Upper lobe of left lung (tissue), 6 donors: ENCODE data around the gene INPP5E. TPM values are rescaled to one million over a fixed set of nuclear protein-coding genes. Genes with fewer than 3 reads are reported as not detected.

Experiments
- ATAC-seq, 2 donors: fragments of 200-7000 bp; cut with Tn5 transposase; one replicate each; pipeline ENCODE4 v1.9.1; 2022; ENCODE audit warnings: mild to moderate bottlenecking in 2 of 2, moderate library complexity in 2 of 2; ENCODE audit not compliant: low FRiP score in 2 of 2
- DNase-seq, 2 donors: peaks; one replicate each; pipeline ENCODE4 v3.0.0-alpha.2; 2019 to 2020
- H3K27ac ChIP-seq, 4 donors: fragments of 200-600 bp; sonication (generic); one replicate each; pipeline ENCODE4 v1.5.1; 2016 to 2019
- H3K27me3 ChIP-seq, 4 donors: fragments of 200-600 bp; sonication (generic); one replicate each; pipeline ENCODE4 v1.5.1; 2017 to 2019
- H3K36me3 ChIP-seq, 4 donors: fragments of 200-600 bp; sonication (generic); one replicate each; pipeline ENCODE4 v1.5.1; 2016 to 2019
- H3K4me1 ChIP-seq, 4 donors: fragments of 200-600 bp; sonication (generic); one replicate each; pipeline ENCODE4 v1.5.1; 2018 to 2019
- H3K4me3 ChIP-seq, 4 donors: fragments of 200-600 bp; sonication (generic); one replicate each; pipeline ENCODE4 v1.5.1; 2017 to 2019; ENCODE audit warnings: mild to moderate bottlenecking in 2 of 4, moderate library complexity in 1 of 4
- H3K9me3 ChIP-seq, 4 donors: fragments of 200-600 bp; sonication (generic); one replicate each; pipeline ENCODE4 v1.5.1; 2018 to 2019
- EP300 ChIP-seq, 4 donors: sonication (generic); formaldehyde crosslinking; IDR thresholded peaks; one replicate each; pipeline ENCODE4 v1.5.1; 2017; ENCODE audit warnings: antibody characterized with exemption in 4 of 4, control low read depth in 2 of 4
- POLR2A ChIP-seq, 4 donors: fragments of 450-650 bp; IDR thresholded peaks; one replicate each; pipeline ENCODE4 v1.5.1; 2016 to 2017; ENCODE audit warnings: antibody characterized with exemption in 4 of 4, mild to moderate bottlenecking in 2 of 4
- POLR2AphosphoS5 ChIP-seq, 2 donors: sonication (generic); formaldehyde crosslinking; IDR thresholded peaks; one replicate each; pipeline ENCODE4 v1.5.1; 2017; ENCODE audit warnings: antibody characterized with exemption in 2 of 2
- WGBS, 2 donors: methylation state at CpG; one replicate each; pipeline ENCODE4 v1.1.5; 2017 to 2018; 5-methylcytosine and 5-hydroxymethylcytosine counted together
- total RNA-seq, 6 donors: library from RNA; depleted of rRNA in 4 of 6; stranded (reverse); fragments of >200 nt in 4 of 6; gene quantifications; one replicate each; pipeline versions ENCODE4 v1.1.0 to v1.2.1, GENCODE V29; 2016 to 2021
- TF ChIP-seq, protein P1 (sequence below), 6 experiments: fragments of 450-650 bp in 4 of 6; fragments of 200-600 bp in 2 of 6; sonication (generic) in 2 of 6; IDR thresholded peaks; one replicate each; pipeline ENCODE4 v1.5.1; 2016 to 2019; ENCODE audit warnings: antibody characterized with exemption in 6 of 6
- donor health status: DM: no; HTN: no; CAD: no; lungs with moderate emphysema.
- donor health status: DM: no; HTN: yes; CAD: no; lungs with severe emphysema.

Gene INPP5E
- total RNA-seq, 6 donors from 2014 or later = 9.1 to 43.0 (median 14.1) TPM

DNA sequence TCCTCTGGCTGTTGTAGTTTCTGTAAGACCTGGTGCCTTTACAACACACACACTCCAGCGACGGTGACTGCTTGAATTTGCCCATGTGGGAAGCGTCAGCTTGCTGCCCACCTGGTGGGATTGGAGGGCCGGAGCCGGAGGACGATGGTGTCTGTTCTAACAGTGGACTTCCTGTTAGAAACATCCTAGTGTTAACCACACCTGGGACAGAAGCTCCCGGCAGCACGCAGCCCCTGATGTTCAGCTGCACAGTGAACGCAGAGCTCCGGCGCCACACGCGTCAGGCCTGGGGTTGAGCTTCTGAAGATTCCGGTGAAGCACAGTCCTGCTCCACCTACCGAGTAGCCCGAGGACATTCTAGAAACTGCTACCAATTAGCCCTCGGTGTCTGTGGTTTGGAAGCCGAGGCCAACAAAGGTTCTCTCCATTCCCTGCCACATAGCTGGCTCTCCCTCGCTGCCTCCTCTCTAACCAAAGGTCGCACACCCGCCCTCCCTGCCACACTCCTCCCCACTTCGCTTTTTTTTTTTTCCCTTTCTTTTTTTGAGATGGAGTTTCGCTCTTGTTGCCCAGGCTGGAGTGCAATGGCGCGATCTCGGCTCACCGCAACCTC, 14.8 kb downstream of the INPP5E start:
- no peaks in the 10 kb centered on the region for H3K9me3 ChIP-seq
- 90 to 92% methylated on average over 27 of the region's 27 CpGs for WGBS, 2 donors
- H3K27me3 ChIP-seq = no peaks in the 10 kb centered on the region
- no peak overlapping the region for H3K4me3 ChIP-seq
- DNase-seq (peak in 1 of 2 donors; percentile 58), ATAC-seq (no peak)
- no peak overlapping the region for H3K27ac ChIP-seq
- no peaks in the 10 kb centered on the region for H3K4me1 ChIP-seq
- peaks cover 14 to 70% (median 55%) of the 10 kb centered on the region in 4 donors for H3K36me3 ChIP-seq
- TF ChIP-seq POLR2A (IDR thresholded peaks at IDR 0.05) (no peak), EP300 (IDR thresholded peaks at IDR 0.05) (no peak), POLR2AphosphoS5 (IDR thresholded peaks at IDR 0.05) (no peak)
- TF ChIP-seq, protein P1, sequence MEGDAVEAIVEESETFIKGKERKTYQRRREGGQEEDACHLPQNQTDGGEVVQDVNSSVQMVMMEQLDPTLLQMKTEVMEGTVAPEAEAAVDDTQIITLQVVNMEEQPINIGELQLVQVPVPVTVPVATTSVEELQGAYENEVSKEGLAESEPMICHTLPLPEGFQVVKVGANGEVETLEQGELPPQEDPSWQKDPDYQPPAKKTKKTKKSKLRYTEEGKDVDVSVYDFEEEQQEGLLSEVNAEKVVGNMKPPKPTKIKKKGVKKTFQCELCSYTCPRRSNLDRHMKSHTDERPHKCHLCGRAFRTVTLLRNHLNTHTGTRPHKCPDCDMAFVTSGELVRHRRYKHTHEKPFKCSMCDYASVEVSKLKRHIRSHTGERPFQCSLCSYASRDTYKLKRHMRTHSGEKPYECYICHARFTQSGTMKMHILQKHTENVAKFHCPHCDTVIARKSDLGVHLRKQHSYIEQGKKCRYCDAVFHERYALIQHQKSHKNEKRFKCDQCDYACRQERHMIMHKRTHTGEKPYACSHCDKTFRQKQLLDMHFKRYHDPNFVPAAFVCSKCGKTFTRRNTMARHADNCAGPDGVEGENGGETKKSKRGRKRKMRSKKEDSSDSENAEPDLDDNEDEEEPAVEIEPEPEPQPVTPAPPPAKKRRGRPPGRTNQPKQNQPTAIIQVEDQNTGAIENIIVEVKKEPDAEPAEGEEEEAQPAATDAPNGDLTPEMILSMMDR (IDR thresholded peaks at IDR 0.05) = no peak

DNA sequence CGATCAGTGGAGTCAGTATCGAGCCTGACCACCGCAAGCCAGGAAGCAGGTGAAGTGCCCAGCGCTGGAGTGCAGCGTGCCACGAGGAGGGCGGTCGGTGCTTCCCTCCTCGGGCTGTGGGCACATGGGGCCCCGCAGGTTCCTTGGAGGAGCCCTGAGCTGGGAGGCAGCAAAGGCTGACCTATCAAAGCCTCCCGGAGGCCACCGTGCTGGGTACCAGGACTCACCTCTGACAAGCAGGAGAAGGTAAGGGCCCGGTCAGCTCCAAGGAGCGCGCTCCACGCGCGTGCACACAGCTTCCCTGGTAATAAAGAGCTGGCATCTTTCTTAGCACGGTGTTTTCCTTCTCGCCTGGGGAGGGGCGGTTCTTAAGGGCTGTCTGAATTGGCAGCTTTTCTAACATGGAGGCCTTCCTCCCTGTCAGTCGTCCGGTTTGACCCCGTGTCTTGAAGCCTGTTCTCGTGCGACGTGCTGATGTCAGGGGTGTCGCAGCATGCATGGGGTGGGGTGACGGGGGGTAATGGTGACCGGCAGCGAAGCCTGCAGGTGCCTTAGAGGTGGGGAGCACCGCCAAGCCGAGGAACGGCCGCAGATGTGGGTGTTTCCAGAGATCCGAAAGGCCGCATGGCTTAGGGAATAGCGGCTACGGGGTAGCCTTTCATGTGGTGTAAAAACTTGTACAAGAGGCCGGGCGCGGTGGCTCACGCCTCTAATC, 16.1 kb downstream of the INPP5E start:
- TF ChIP-seq, protein P1 (IDR thresholded peaks at IDR 0.05) = no peak
- no peak for TF ChIP-seq EP300 (IDR thresholded peaks at IDR 0.05)
- no peak for TF ChIP-seq POLR2AphosphoS5 (IDR thresholded peaks at IDR 0.05)
- TF ChIP-seq POLR2A (IDR thresholded peaks at IDR 0.05) = no peak
- ATAC-seq (no peak), DNase-seq (peak in 1 of 2 donors; percentile 70)
- H3K4me3 ChIP-seq = no peak overlapping the region
- H3K27ac ChIP-seq = no peak overlapping the region
- peaks cover 20 to 70% (median 57%) of the 10 kb centered on the region in 4 donors for H3K36me3 ChIP-seq
- WGBS, 2 donors = 95 to 96% methylated on average over 30 to 43 of the region's 43 CpGs
- H3K4me1 ChIP-seq = no peaks in the 10 kb centered on the region
- no peaks in the 10 kb centered on the region for H3K9me3 ChIP-seq
- H3K27me3 ChIP-seq = no peaks in the 10 kb centered on the region

DNA sequence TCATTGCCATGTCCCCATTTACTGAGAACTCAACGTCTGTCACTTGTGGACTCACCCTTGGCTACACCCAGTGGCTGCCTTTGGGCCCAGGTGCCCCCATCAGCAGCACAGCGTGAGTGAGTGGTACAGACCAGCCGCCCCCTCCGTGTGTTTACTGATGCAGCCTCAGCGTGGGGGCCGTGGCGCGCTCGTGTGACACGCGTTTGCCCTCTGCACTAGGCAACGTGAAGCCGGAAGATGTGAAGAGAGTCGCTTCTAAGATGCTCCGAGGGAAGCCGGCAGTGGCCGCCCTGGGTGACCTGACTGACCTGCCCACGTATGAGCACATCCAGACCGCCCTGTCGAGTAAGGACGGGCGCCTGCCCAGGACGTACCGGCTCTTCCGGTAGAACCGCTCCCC, 16.8 kb downstream of the INPP5E start:
- TF ChIP-seq, protein P1 (IDR thresholded peaks at IDR 0.05) = no peak
- TF ChIP-seq POLR2A (IDR thresholded peaks at IDR 0.05) (no peak), POLR2AphosphoS5 (IDR thresholded peaks at IDR 0.05) (no peak), EP300 (IDR thresholded peaks at IDR 0.05) (no peak)
- H3K27ac ChIP-seq = no peak overlapping the region
- peak in 1 of 2 donors; percentile 80 for DNase-seq
- no peaks in the 10 kb centered on the region for H3K27me3 ChIP-seq
- 97% methylated on average over 24 to 26 of the region's 26 CpGs for WGBS, 2 donors
- no peak for ATAC-seq
- H3K4me3 ChIP-seq = no peak overlapping the region
- no peaks in the 10 kb centered on the region for H3K9me3 ChIP-seq
- H3K4me1 ChIP-seq = no peaks in the 10 kb centered on the region
- peaks cover 24 to 74% (median 63%) of the 10 kb centered on the region in 4 donors for H3K36me3 ChIP-seq

DNA sequence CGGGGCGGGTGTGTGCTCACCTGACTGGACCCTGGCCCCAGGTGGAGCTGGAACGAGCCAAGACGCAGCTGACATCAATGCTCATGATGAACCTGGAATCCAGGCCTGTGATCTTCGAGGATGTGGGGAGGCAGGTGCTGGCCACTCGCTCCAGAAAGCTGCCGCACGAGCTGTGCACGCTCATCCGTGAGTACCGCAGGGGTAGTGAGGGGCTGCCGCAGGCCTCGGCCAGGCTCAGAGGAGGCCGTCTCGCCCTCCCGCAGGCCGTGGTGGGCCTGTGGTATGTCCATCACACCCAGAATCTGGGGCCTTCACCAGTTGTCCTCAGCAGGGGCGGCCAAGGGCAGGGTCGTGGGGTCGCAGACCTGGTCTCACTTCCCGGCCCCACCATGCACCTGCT, 17.9 kb downstream of the INPP5E start:
- H3K4me3 ChIP-seq = no peak overlapping the region
- DNase-seq (peak in 1 of 2 donors; percentile 76), ATAC-seq (no peak)
- TF ChIP-seq, protein P1 (IDR thresholded peaks at IDR 0.05) = no peak
- TF ChIP-seq EP300 (IDR thresholded peaks at IDR 0.05) (no peak), POLR2AphosphoS5 (IDR thresholded peaks at IDR 0.05) (no peak), POLR2A (IDR thresholded peaks at IDR 0.05) (no peak)
- 91 to 96% methylated on average over 9 to 19 of the region's 21 CpGs for WGBS, 2 donors
- no peaks in the 10 kb centered on the region for H3K9me3 ChIP-seq
- H3K4me1 ChIP-seq = no peaks in the 10 kb centered on the region
- H3K27ac ChIP-seq = no peak overlapping the region
- H3K36me3 ChIP-seq = peaks cover 35 to 84% (median 73%) of the 10 kb centered on the region in 4 donors
- H3K27me3 ChIP-seq = no peaks in the 10 kb centered on the region
